CD4-positive, CD25-positive, alpha-beta regulatory T cell (primary cell): ENCODE measurements around the gene ANKS1B. TPM values are rescaled to one million over a fixed set of nuclear protein-coding genes. Genes with fewer than 3 reads are reported as not detected.
"Not testable (repeated sequence)": the region's sequence is repeated elsewhere in the genome, so short reads cannot be mapped to it uniquely, and the experiment has no call there.

Source experiments
- ATAC-seq, 2 donors: fragments of 150-1000 bp; cut with Tn5 transposase; one replicate each; pipeline ENCODE4 v1.10.0; 2021; ENCODE audit warnings: low read depth in 2 of 2, moderate number of reproducible peaks in 2 of 2, moderate library complexity in 1 of 2
- DNase-seq, 3 donors: peaks; one replicate each; pipeline versions ENCODE4 v3.0.0 to v3.0.0-alpha.2; 2012 to 2022; ENCODE audit warnings: mixed read lengths in 1 of 3
- H3K27ac ChIP-seq: one replicate; pipeline ENCODE4 v1.7.0; 2013; ENCODE audit warnings: mild to moderate bottlenecking, low read length; ENCODE audit not compliant: insufficient read depth, poor library complexity, severe bottlenecking
- H3K27me3 ChIP-seq: one replicate; pipeline ENCODE4 v1.7.0; 2013; ENCODE audit warnings: low read length; ENCODE audit not compliant: control insufficient read depth, insufficient read depth
- H3K36me3 ChIP-seq: one replicate; pipeline ENCODE4 v1.7.0; 2013; ENCODE audit warnings: mild to moderate bottlenecking, low read length, moderate library complexity; ENCODE audit not compliant: control insufficient read depth, insufficient read depth
- H3K4me1 ChIP-seq: 2 replicates; pipeline ENCODE4 v1.7.0; 2013; ENCODE audit warnings: mild to moderate bottlenecking, low read length; ENCODE audit not compliant: insufficient read depth, control insufficient read depth, poor library complexity, severe bottlenecking
- H3K4me3 ChIP-seq: one replicate; pipeline ENCODE4 v1.7.0; 2013; ENCODE audit warnings: low read depth, mild to moderate bottlenecking, low read length, moderate library complexity
- H3K9me3 ChIP-seq, 2 experiments: 1 replicate in 1 of 2; 2 replicates in 1 of 2; pipeline ENCODE4 v1.7.0; 2013; ENCODE audit warnings: low read length in 2 of 2, mild to moderate bottlenecking in 1 of 2, moderate library complexity in 1 of 2; ENCODE audit not compliant: control insufficient read depth in 2 of 2
- H3K27ac Mint-ChIP-seq, 3 donors: one replicate each; pipeline ENCODE4 v1.8.0; 2020 to 2022; ENCODE audit warnings: mild to moderate bottlenecking in 3 of 3, mixed read lengths in 3 of 3, moderate library complexity in 2 of 3
- H3K27me3 Mint-ChIP-seq: one replicate; pipeline ENCODE4 v1.8.0; 2022; ENCODE audit warnings: mild to moderate bottlenecking, mixed read lengths
- H3K36me3 Mint-ChIP-seq: one replicate; pipeline ENCODE4 v1.8.0; 2020; ENCODE audit warnings: mixed read lengths
- H3K4me1 Mint-ChIP-seq, 4 donors: one replicate each; pipeline ENCODE4 v1.8.0; 2020 to 2022; ENCODE audit warnings: mixed read lengths in 4 of 4, mild to moderate bottlenecking in 1 of 4
- H3K4me3 Mint-ChIP-seq, 4 donors: one replicate each; pipeline ENCODE4 v1.8.0; 2020 to 2022; ENCODE audit warnings: mild to moderate bottlenecking in 4 of 4, mixed read lengths in 4 of 4, moderate library complexity in 3 of 4
- H3K9me3 Mint-ChIP-seq, 7 donors: one replicate each; pipeline ENCODE4 v1.8.0; 2020 to 2022; ENCODE audit warnings: mixed read lengths in 7 of 7, mild to moderate bottlenecking in 3 of 7, moderate library complexity in 2 of 7
- polyA plus RNA-seq, 4 donors: library from polyadenylated mRNA; unstranded; fragments of 300-500 nt; fragmentation: Illumina TruSeq; gene quantifications; one replicate each; pipeline ENCODE4 v1.2.3, GENCODE V29; 2021
- total RNA-seq: library from RNA; stranded (reverse); gene quantifications from one replicate; pipeline ENCODE4 v1.2.3, GENCODE V29; 2022

ANKS1B gene
- total and polyA plus RNA-seq, 5 donors from 2014 or later, result 4.0 to 15.9 (median 9.5) TPM

DNA sequence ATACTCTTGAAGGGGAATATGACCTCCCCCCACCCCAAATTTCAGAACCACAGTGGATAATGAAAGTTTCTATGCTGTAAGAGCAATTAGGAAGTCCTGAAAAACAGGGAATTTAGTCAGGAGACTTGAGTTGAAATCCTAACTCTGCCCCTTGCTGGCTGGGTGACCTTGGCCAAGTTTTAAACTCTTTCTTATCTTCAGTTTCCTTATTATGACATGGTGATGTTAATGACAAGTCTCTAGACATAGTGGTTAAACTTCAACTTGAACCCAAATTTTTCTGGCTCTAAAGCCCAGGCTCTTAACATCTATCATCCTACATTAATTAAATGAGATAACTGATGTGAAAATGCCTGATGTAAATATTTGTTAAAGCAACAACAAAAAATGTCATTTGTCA lies 1013.8 kb downstream of the ANKS1B start:
- Histone ChIP-seq H3K9me3 (no peaks in the 10 kb centered on the region), H3K4me1 (no peaks in the 10 kb centered on the region), H3K27ac (no peak overlapping the region), H3K36me3 (no peaks in the 10 kb centered on the region), H3K4me3 (no peak overlapping the region), H3K27me3 (no peaks in the 10 kb centered on the region)
- Mint-ChIP-seq H3K9me3 (peaks cover 0 to 2% (median 1%) of the 10 kb centered on the region in 7 donors), H3K4me3 (no peak overlapping the region), H3K27ac (no peak overlapping the region), H3K27me3 (peaks cover 15% of the 10 kb centered on the region), H3K4me1 (no peaks in the 10 kb centered on the region), H3K36me3 (no peaks in the 10 kb centered on the region)
- no peak for ATAC-seq
- DNase-seq, result no peak

DNA sequence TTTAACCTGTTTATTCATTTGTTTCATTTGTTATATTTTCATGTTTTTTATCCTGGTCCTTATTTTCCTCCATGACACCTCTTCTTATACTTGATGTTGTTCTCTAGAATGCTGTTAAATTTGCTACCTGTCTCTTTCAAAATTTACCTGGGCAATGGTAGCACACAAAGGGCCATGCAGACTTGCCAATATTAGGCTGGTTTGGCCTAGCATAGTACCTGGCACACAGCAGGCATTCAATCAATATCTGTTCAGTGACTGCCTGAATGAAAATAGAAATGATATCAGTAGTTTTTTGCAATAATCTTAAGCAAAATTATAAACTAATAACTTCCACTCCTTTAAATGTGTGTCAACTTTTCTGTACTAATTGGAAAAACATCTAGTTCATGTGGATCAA lies 1014.5 kb downstream of the ANKS1B start:
- H3K36me3 Mint-ChIP-seq, result no peaks in the 10 kb centered on the region
- peaks cover 0 to 2% (median 1%) of the 10 kb centered on the region in 7 donors for H3K9me3 Mint-ChIP-seq
- no peak for ATAC-seq
- peaks cover 11% of the 10 kb centered on the region for H3K27me3 Mint-ChIP-seq
- H3K27ac ChIP-seq, result no peak overlapping the region
- no peak for DNase-seq
- no peaks in the 10 kb centered on the region for H3K27me3 ChIP-seq
- H3K27ac Mint-ChIP-seq, result no peak overlapping the region
- H3K4me3 Mint-ChIP-seq, result no peak overlapping the region
- H3K36me3 ChIP-seq, result no peaks in the 10 kb centered on the region
- H3K9me3 ChIP-seq, result no peaks in the 10 kb centered on the region
- no peak overlapping the region for H3K4me3 ChIP-seq
- no peaks in the 10 kb centered on the region for H3K4me1 Mint-ChIP-seq
- no peaks in the 10 kb centered on the region for H3K4me1 ChIP-seq

DNA sequence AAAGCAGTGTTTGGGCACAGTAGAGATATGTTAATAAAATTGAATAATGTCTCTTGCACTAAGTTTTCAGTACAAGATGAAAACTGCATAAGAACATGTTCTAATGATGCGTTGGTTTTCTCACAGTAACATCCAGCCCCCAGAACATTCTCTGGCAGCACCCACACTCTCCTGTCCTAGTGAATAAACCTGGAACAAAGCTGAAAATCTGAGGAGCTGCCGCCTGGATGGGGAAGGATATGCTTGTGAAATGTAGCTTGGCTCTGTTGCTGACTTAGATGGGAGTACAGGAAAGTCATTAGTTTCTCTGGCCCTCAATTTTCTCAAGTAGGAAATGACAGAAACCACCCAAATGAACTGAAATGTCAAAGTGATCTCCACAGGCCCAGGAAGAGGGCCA lies 1015.8 kb downstream of the ANKS1B start:
- H3K9me3 Mint-ChIP-seq, result peaks cover 0 to 5% (median 2%) of the 10 kb centered on the region in 7 donors
- Histone ChIP-seq H3K36me3 (no peaks in the 10 kb centered on the region), H3K27me3 (no peaks in the 10 kb centered on the region), H3K4me3 (no peak overlapping the region), H3K27ac (no peak overlapping the region), H3K4me1 (no peaks in the 10 kb centered on the region), H3K9me3 (no peaks in the 10 kb centered on the region)
- peak overlapping the region in 1 of 3 donors; percentile 29 for H3K27ac Mint-ChIP-seq
- peaks cover 9% of the 10 kb centered on the region for H3K27me3 Mint-ChIP-seq
- H3K36me3 Mint-ChIP-seq, result no peaks in the 10 kb centered on the region
- DNase-seq (no peak), ATAC-seq (no peak)
- H3K4me1 Mint-ChIP-seq, result no peaks in the 10 kb centered on the region
- no peak overlapping the region for H3K4me3 Mint-ChIP-seq

DNA sequence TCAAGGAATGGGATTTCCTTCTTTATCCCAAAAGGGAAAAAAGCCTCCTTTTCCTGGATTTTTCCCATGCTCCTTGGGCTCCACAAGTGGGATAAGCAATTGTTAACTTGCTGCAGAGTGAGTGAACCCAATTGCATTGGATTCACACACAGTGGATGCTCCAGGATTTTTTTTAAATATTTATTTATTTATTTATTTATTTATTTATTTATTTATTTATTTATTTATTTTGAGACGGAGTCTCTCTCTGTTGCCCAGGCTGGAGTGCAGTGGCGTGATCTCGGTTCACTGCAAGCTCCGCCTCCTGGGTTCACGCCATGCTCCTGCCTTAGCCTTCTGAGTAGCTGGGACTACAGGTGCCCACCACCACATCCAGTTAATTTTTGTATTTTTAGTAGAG lies 1027.6 kb downstream of the ANKS1B start:
- H3K4me1 ChIP-seq, H3K27ac ChIP-seq, DNase-seq, H3K27me3 ChIP-seq, H3K4me3 Mint-ChIP-seq, H3K4me1 Mint-ChIP-seq, H3K27me3 Mint-ChIP-seq, H3K27ac Mint-ChIP-seq, H3K9me3 ChIP-seq, H3K36me3 ChIP-seq, H3K36me3 Mint-ChIP-seq, H3K4me3 ChIP-seq, ATAC-seq: not testable (repeated sequence)
- peaks cover 0 to 12% (median 8%) of the 10 kb centered on the region in 7 donors for H3K9me3 Mint-ChIP-seq

DNA sequence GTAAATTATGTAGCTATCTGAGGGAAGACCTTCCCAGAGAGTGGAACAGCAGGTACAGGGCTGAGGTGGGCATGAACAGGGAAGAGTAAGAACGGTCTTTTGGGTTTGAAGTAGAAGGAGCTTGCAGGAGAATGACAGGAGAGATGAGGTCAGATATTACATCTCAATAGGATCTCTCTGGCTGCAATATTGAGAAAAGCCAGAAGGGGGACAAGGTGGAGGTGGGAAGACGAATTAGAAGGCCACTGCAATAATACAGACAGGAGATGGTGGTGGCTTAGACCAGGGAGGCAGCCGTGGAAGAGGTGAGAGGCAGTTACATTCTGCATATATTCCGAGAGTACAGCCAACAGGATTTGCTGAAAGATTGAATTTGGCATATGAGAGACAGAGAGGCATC lies 1029.5 kb downstream of the ANKS1B start:
- Mint-ChIP-seq H3K9me3 (peaks cover 0 to 10% (median 3%) of the 10 kb centered on the region in 7 donors), H3K4me1 (no peaks in the 10 kb centered on the region), H3K4me3 (no peak overlapping the region), H3K36me3 (no peaks in the 10 kb centered on the region), H3K27me3 (no peaks in the 10 kb centered on the region), H3K27ac (no peak overlapping the region)
- DNase-seq, result peak in 1 of 3 donors; percentile 16
- Histone ChIP-seq H3K27me3 (peaks cover 6% of the 10 kb centered on the region), H3K4me3 (no peak overlapping the region), H3K9me3 (no peaks in the 10 kb centered on the region), H3K36me3 (no peaks in the 10 kb centered on the region), H3K27ac (no peak overlapping the region), H3K4me1 (no peaks in the 10 kb centered on the region)
- ATAC-seq, result no peak

DNA sequence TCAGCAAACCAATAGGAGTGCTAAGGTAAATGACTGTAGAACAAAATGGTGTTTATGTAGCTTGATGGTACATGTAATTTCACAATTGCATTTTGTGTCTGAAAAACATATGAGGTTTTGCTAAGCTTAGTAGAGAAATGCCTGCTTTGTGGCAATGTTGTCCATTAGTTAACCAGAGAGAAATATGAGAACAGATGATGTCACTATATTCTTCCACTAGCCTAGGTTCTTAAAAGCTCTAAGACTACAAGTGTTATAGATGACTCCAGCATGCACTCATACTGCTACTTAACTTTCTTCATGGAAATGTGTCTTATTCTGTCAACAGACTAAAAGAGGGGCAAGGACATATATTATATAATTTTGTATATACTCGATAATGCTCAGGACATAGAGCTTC lies 1030.2 kb downstream of the ANKS1B start:
- no peak for DNase-seq
- Histone ChIP-seq H3K27ac (no peak overlapping the region), H3K27me3 (peaks cover 4% of the 10 kb centered on the region), H3K9me3 (no peaks in the 10 kb centered on the region), H3K4me3 (no peak overlapping the region), H3K4me1 (no peaks in the 10 kb centered on the region), H3K36me3 (no peaks in the 10 kb centered on the region)
- H3K4me1 Mint-ChIP-seq, result no peaks in the 10 kb centered on the region
- no peaks in the 10 kb centered on the region for H3K27me3 Mint-ChIP-seq
- ATAC-seq, result no peak
- no peaks in the 10 kb centered on the region for H3K36me3 Mint-ChIP-seq
- H3K27ac Mint-ChIP-seq, result no peak overlapping the region
- no peak overlapping the region for H3K4me3 Mint-ChIP-seq
- peaks cover 0 to 9% (median 0%) of the 10 kb centered on the region in 7 donors for H3K9me3 Mint-ChIP-seq

DNA sequence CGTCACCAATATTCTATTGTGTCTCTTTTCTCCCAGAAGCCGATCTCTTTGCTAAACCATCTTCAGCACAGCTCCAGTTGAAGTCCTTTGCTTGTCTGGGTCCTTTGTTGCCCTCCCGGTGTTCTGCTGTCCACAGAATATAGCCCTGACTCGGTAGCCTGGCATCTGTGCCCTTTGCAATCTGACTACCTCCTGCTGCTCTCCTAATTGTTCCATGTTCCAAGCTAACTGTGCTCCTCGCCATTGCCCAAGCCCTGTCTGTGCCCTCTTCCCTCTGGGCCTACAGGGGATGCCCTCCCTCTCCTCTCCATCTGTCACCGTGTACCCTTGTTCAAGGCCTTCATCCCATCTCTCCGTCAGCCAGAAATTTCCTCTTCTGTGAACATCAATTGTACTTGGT lies 1033.3 kb downstream of the ANKS1B start:
- Mint-ChIP-seq H3K9me3 (peaks cover 0 to 6% (median 0%) of the 10 kb centered on the region in 7 donors), H3K27me3 (peaks cover 4% of the 10 kb centered on the region), H3K4me3 (no peak overlapping the region), H3K36me3 (no peaks in the 10 kb centered on the region), H3K4me1 (no peaks in the 10 kb centered on the region), H3K27ac (no peak overlapping the region)
- Histone ChIP-seq H3K4me1 (no peaks in the 10 kb centered on the region), H3K27ac (no peak overlapping the region), H3K27me3 (peaks cover 3% of the 10 kb centered on the region), H3K4me3 (no peak overlapping the region), H3K9me3 (no peaks in the 10 kb centered on the region), H3K36me3 (no peaks in the 10 kb centered on the region)
- no peak for ATAC-seq
- DNase-seq, result no peak

DNA sequence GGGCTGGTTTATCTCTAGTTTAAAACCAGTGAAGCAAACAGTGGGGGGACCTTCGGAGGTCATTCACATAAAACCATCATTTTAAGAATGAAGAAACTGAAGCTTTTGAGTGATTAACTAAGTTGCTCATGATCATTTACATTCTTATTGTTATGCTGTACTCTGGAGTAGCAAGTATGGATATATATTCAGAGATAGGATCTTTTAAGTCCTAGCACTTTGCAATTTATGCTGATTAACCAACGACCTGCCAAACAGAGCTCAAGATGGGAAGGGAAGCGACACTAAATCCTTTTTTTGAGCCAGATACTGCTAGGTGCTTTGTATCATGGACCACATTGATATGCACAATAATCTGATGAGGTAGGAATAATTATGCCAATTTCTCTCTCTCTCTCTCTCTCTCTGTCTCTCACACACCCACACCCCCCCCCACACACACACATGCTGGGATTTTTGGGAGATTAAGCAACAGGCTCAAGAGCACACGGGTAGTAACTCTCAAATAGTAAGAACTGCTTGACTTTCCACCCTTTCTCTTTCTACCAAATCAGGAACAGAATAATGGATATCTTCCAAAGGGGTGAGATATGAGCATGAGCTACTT lies 1036.3 kb downstream of the ANKS1B start:
- no peak overlapping the region for H3K4me3 Mint-ChIP-seq
- Histone ChIP-seq H3K27ac (no peak overlapping the region), H3K4me3 (no peak overlapping the region), H3K36me3 (no peaks in the 10 kb centered on the region), H3K4me1 (no peaks in the 10 kb centered on the region), H3K9me3 (no peaks in the 10 kb centered on the region), H3K27me3 (peaks cover 2% of the 10 kb centered on the region)
- H3K27me3 Mint-ChIP-seq, result peaks cover 9% of the 10 kb centered on the region
- no peaks in the 10 kb centered on the region for H3K4me1 Mint-ChIP-seq
- no peaks in the 10 kb centered on the region for H3K36me3 Mint-ChIP-seq
- H3K27ac Mint-ChIP-seq, result no peak overlapping the region
- peaks cover 0 to 3% (median 2%) of the 10 kb centered on the region in 7 donors for H3K9me3 Mint-ChIP-seq
- ATAC-seq (no peak), DNase-seq (no peak)
